Tibial nerve (tissue), 4 donors: Measurements from ENCODE around the gene TNFRSF6B.

Source experiments
- CTCF ChIP-seq, 5 experiments: fragments of 200-600 bp in 3 of 5; fragments of 450-650 bp in 2 of 5; sonication (generic) in 3 of 5; IDR thresholded peaks; one replicate each; pipeline ENCODE4 v1.5.1; 2016 to 2019; ENCODE audit warnings: antibody characterized with exemption in 5 of 5, mild to moderate bottlenecking in 3 of 5, moderate library complexity in 2 of 5
- EP300 ChIP-seq, 2 donors: sonication (generic); formaldehyde crosslinking; IDR thresholded peaks; one replicate each; pipeline ENCODE4 v1.6.1; 2017; ENCODE audit warnings: antibody characterized with exemption in 2 of 2, mild to moderate bottlenecking in 1 of 2
- POLR2A ChIP-seq, 2 donors: fragments of 450-650 bp; IDR thresholded peaks; one replicate each; pipeline ENCODE4 v1.6.1; 2017; ENCODE audit warnings: antibody characterized with exemption in 2 of 2, mild to moderate bottlenecking in 2 of 2, moderate library complexity in 2 of 2

- TF ChIP-seq EP300 (IDR thresholded peaks at IDR 0.05) (no peak), CTCF (IDR thresholded peaks at IDR 0.05) (no peak), POLR2A (IDR thresholded peaks at IDR 0.05) (no peak)
Observed at GRCh38 chr20:63742381-63743024, 46.1 kb downstream of the TNFRSF6B start.
